Kasumi-1 (cell line): ENCODE data around the gene RAB14.
"Not testable (repeated sequence)": the region's sequence is repeated elsewhere in the genome, so short reads cannot be mapped to it uniquely, and the experiment has no call there.

Source experiments
- DNase-seq, 2 experiments: peaks; one replicate each; lab custom pipeline; 2025; lab: John Stamatoyannopoulos, UW

Gene RAB14

GRCh38 chr9:121156263-121156731 lies 45.4 kb downstream of the RAB14 start:
- no peak for DNase-seq

GRCh38 chr9:121154782-121155181 lies 46.9 kb downstream of the RAB14 start:
- no peak for DNase-seq

- DNase-seq: no peak
Measured at GRCh38 chr9:121153642-121154041, 48.0 kb downstream of the RAB14 start.

- DNase-seq: no peak
Measured at GRCh38 chr9:121150188-121150587, 51.5 kb downstream of the RAB14 start.

GRCh38 chr9:121144482-121144881 lies 57.2 kb downstream of the RAB14 start:
- no peak for DNase-seq

- no peak for DNase-seq
Measured at GRCh38 chr9:121143771-121144170, 57.9 kb downstream of the RAB14 start.

- DNase-seq: no peak
Measured at GRCh38 chr9:121141706-121142105, 60.0 kb downstream of the RAB14 start.

GRCh38 chr9:121141306-121141705 lies 60.4 kb downstream of the RAB14 start:
- no peak for DNase-seq

- DNase-seq: no peak
Measured at GRCh38 chr9:121140162-121140561, 61.5 kb downstream of the RAB14 start.

- DNase-seq: no peak
Measured at GRCh38 chr9:121138973-121139372, 62.7 kb downstream of the RAB14 start.

GRCh38 chr9:121138561-121138960 lies 63.1 kb downstream of the RAB14 start:
- DNase-seq: no peak

- DNase-seq: no peak
Measured at GRCh38 chr9:121135642-121136041, 66.0 kb downstream of the RAB14 start.

GRCh38 chr9:121133104-121133816 lies 68.4 kb downstream of the RAB14 start:
- no peak for DNase-seq

- not testable (repeated sequence) for DNase-seq
Measured at GRCh38 chr9:121129384-121129783, 72.3 kb downstream of the RAB14 start.
